ENCODE results near the gene UBR3. TPM values are rescaled to one million over a fixed set of nuclear protein-coding genes. Genes with fewer than 3 reads are reported as not detected.
"Not testable (repeated sequence)": the region's sequence is repeated elsewhere in the genome, so short reads cannot be mapped to it uniquely, and the experiment has no call there.

The UBR3 gene
- total RNA-seq, 4 donors from 2014 or later: 40.0 to 147 (median 87.7) TPM

- no peaks in the 10 kb centered on the region for H3K27me3 ChIP-seq
- H3K36me3 ChIP-seq: no peaks in the 10 kb centered on the region
- H3K4me1 ChIP-seq: no peaks in the 10 kb centered on the region
- no peak overlapping the region for H3K27ac ChIP-seq
- H3K9me3 ChIP-seq: no peaks in the 10 kb centered on the region
- intact Hi-C loops (cut with DNase I; ENCODE audit: low total_unique reads): no loop called here
- DNase-seq: no peak
- no peak overlapping the region for H3K4me3 ChIP-seq
- no peak for TF ChIP-seq POLR2A (IDR thresholded peaks at IDR 0.05)
- no peak for TF ChIP-seq CTCF (IDR thresholded peaks at IDR 0.05)
These were observed 35.6 kb downstream of the UBR3 start for GRCh38 chr2:169862816-169863215.

DNA sequence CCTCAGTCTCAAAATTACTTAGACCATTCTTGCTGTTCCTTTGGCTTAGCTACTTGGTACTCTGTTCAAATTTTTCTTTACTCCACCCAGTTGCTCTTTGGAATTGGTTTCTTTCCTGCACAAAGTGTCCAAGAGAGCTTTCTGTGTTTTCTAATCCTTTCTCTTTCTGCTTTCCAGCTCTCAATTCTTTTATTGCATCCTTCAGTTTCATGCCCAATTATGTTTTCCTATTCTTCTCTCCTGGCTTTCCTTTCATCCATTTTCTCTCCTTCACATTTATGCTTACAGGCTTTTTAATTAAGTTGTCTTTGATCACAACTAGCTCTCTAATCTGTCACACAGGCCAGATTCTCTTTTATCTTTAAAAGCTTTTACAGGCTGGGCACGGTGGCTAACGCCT, 38.2 kb downstream of the UBR3 start:
- no peak for DNase-seq
- no peaks in the 10 kb centered on the region for H3K4me1 ChIP-seq
- TF ChIP-seq POLR2A (IDR thresholded peaks at IDR 0.05): no peak
- no peak for TF ChIP-seq CTCF (IDR thresholded peaks at IDR 0.05)
- no peaks in the 10 kb centered on the region for H3K9me3 ChIP-seq
- no peaks in the 10 kb centered on the region for H3K27me3 ChIP-seq
- no peak overlapping the region for H3K4me3 ChIP-seq
- no peak overlapping the region for H3K27ac ChIP-seq
- H3K36me3 ChIP-seq: no peaks in the 10 kb centered on the region
- intact Hi-C loops (cut with DNase I; ENCODE audit: low total_unique reads): no loop called here

- H3K9me3 ChIP-seq; H3K4me1 ChIP-seq; H3K36me3 ChIP-seq; intact Hi-C loops (cut with DNase I; ENCODE audit: low total_unique reads); DNase-seq; H3K4me3 ChIP-seq; H3K27ac ChIP-seq; H3K27me3 ChIP-seq: not testable (repeated sequence)
These were observed 39.0 kb downstream of the UBR3 start for GRCh38 chr2:169866230-169866629.

DNA sequence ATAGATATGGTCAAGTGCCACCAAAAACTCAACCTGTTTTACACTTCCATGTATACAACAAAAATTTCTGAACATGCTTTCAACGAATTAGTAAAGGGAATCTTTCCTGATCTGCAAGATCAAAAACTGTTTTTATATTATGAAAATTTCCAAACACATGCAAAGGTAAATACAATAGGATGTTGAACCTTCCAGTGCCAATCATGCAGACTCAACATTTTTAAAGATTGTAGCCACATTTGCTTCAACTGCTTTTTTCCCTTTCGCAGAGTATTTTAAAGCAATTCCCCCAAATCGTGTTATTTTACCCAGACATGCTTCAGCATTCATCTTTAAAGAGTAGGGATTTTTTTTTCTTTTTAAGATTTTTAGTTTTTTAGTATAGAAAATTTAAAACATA, 40.3 kb downstream of the UBR3 start:
- H3K4me1 ChIP-seq: peaks cover 0 to 8% of the 10 kb centered on the region in 2 donors
- H3K9me3 ChIP-seq: no peaks in the 10 kb centered on the region
- no peak for DNase-seq
- no peak for TF ChIP-seq CTCF (IDR thresholded peaks at IDR 0.05)
- TF ChIP-seq POLR2A (IDR thresholded peaks at IDR 0.05): no peak
- intact Hi-C loops (cut with DNase I; ENCODE audit: low total_unique reads): no loop called here
- no peaks in the 10 kb centered on the region for H3K27me3 ChIP-seq
- H3K4me3 ChIP-seq: no peak overlapping the region
- H3K36me3 ChIP-seq: no peaks in the 10 kb centered on the region
- no peak overlapping the region for H3K27ac ChIP-seq

GRCh38 chr2:169868951-169869350, 41.7 kb downstream of the UBR3 start:
- DNase-seq: no peak
- intact Hi-C loops (cut with DNase I; ENCODE audit: low total_unique reads): no loop called here

GRCh38 chr2:169871369-169871768, 44.1 kb downstream of the UBR3 start:
- H3K9me3 ChIP-seq, H3K36me3 ChIP-seq, H3K27ac ChIP-seq, DNase-seq, H3K4me1 ChIP-seq, H3K4me3 ChIP-seq, H3K27me3 ChIP-seq: not testable (repeated sequence)
- intact Hi-C loops (cut with DNase I; ENCODE audit: low total_unique reads): loop anchor here (10.0 kb wide), 1 partner anchor 47 kb away; the partner anchor contains the start of genes METTL5 and UBR3

More at GRCh38 chr2:169868951-169869350, 41.7 kb downstream of the UBR3 start:
- no peaks in the 10 kb centered on the region for H3K27me3 ChIP-seq
- H3K9me3 ChIP-seq: no peaks in the 10 kb centered on the region
- no peak overlapping the region for H3K4me3 ChIP-seq
- no peaks in the 10 kb centered on the region for H3K36me3 ChIP-seq
- TF ChIP-seq CTCF (IDR thresholded peaks at IDR 0.05) (no peak), POLR2A (IDR thresholded peaks at IDR 0.05) (no peak)
- H3K27ac ChIP-seq: no peak overlapping the region
- H3K4me1 ChIP-seq: peaks cover 0 to 9% of the 10 kb centered on the region in 2 donors
